Suprapubic skin (tissue), 4 donors: Measurements from ENCODE around the gene IARS2. TPM values are rescaled to one million over a fixed set of nuclear protein-coding genes. Genes with fewer than 3 reads are reported as not detected.
"Not testable (repeated sequence)": the region's sequence is repeated elsewhere in the genome, so short reads cannot be mapped to it uniquely, and the experiment has no call there.

Experiments used
- DNase-seq, 2 donors: peaks; one replicate each; pipeline ENCODE4 v3.0.0-alpha.2; 2019; ENCODE audit warnings: low spot score in 2 of 2
- H3K27ac ChIP-seq: fragments of 200-600 bp; sonication (generic); one replicate; pipeline ENCODE4 v1.5.1; 2019
- H3K27me3 ChIP-seq: fragments of 200-600 bp; sonication (generic); one replicate; pipeline ENCODE4 v1.5.1; 2019
- H3K36me3 ChIP-seq: fragments of 200-600 bp; sonication (generic); one replicate; pipeline ENCODE4 v1.5.1; 2019
- H3K4me1 ChIP-seq: fragments of 200-600 bp; sonication (generic); one replicate; pipeline ENCODE4 v1.5.1; 2019
- H3K4me3 ChIP-seq: fragments of 200-600 bp; sonication (generic); one replicate; pipeline ENCODE4 v1.5.1; 2019; ENCODE audit warnings: mild to moderate bottlenecking
- H3K9me3 ChIP-seq: fragments of 200-600 bp; sonication (generic); one replicate; pipeline ENCODE4 v1.5.1; 2019
- EP300 ChIP-seq: sonication (generic); formaldehyde crosslinking; IDR thresholded peaks from one replicate; pipeline ENCODE4 v1.6.1; 2017; ENCODE audit warnings: antibody characterized with exemption
- POLR2A ChIP-seq, 2 donors: fragments of 450-650 bp; IDR thresholded peaks; one replicate each; pipeline ENCODE4 v1.6.1; 2017; ENCODE audit warnings: antibody characterized with exemption in 2 of 2, mild to moderate bottlenecking in 2 of 2, moderate library complexity in 2 of 2
- POLR2AphosphoS5 ChIP-seq, 3 donors: sonication (generic); formaldehyde crosslinking; IDR thresholded peaks; one replicate each; pipeline ENCODE4 v1.6.1; 2017; ENCODE audit warnings: antibody characterized with exemption in 3 of 3
- WGBS: methylation state at CpG from one replicate; pipeline ENCODE4 v1.1.5; 2018; 5-methylcytosine and 5-hydroxymethylcytosine counted together
- total RNA-seq, 4 donors: library from RNA; depleted of rRNA; stranded (reverse); fragments of >200 nt; gene quantifications; one replicate each; pipeline ENCODE4 v1.1.0, GENCODE V29; 2016
- TF ChIP-seq, protein P1 (sequence below), 2 donors: fragments of 200-600 bp in 1 of 2; fragments of 450-650 bp in 1 of 2; sonication (generic) in 1 of 2; IDR thresholded peaks; one replicate each; pipeline ENCODE4 v1.5.1; 2016 to 2019; ENCODE audit warnings: antibody characterized with exemption in 2 of 2, mild to moderate bottlenecking in 1 of 2, moderate library complexity in 1 of 2

IARS2 gene
- total RNA-seq, 4 donors from 2014 or later, result 49.7 to 73.3 (median 64.6) TPM

- TF ChIP-seq, protein P1, sequence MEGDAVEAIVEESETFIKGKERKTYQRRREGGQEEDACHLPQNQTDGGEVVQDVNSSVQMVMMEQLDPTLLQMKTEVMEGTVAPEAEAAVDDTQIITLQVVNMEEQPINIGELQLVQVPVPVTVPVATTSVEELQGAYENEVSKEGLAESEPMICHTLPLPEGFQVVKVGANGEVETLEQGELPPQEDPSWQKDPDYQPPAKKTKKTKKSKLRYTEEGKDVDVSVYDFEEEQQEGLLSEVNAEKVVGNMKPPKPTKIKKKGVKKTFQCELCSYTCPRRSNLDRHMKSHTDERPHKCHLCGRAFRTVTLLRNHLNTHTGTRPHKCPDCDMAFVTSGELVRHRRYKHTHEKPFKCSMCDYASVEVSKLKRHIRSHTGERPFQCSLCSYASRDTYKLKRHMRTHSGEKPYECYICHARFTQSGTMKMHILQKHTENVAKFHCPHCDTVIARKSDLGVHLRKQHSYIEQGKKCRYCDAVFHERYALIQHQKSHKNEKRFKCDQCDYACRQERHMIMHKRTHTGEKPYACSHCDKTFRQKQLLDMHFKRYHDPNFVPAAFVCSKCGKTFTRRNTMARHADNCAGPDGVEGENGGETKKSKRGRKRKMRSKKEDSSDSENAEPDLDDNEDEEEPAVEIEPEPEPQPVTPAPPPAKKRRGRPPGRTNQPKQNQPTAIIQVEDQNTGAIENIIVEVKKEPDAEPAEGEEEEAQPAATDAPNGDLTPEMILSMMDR (IDR thresholded peaks at IDR 0.05), result no peak
- TF ChIP-seq EP300, result no peak
- no peak for TF ChIP-seq POLR2A (IDR thresholded peaks at IDR 0.05)
- TF ChIP-seq POLR2AphosphoS5 (IDR thresholded peaks at IDR 0.05), result no peak
- DNase-seq, result no peak
- Histone ChIP-seq H3K36me3 (peaks cover 68% of the 10 kb centered on the region), H3K4me1 (peaks cover 8% of the 10 kb centered on the region), H3K27me3 (no peaks in the 10 kb centered on the region), H3K4me3 (no peak overlapping the region), H3K9me3 (no peaks in the 10 kb centered on the region), H3K27ac (no peak overlapping the region)
Measured at GRCh38 chr1:220099826-220100225, 5.9 kb downstream of the IARS2 start.

GRCh38 chr1:220110473-220110872 is 16.5 kb downstream of the IARS2 start:
- DNase-seq, H3K4me1 ChIP-seq, H3K27me3 ChIP-seq, H3K27ac ChIP-seq, H3K4me3 ChIP-seq, H3K9me3 ChIP-seq: not testable (repeated sequence)
- 96% methylated on average over 6 of the region's 6 CpGs for WGBS
- H3K36me3 ChIP-seq, result peaks cover 86% of the 10 kb centered on the region

DNA sequence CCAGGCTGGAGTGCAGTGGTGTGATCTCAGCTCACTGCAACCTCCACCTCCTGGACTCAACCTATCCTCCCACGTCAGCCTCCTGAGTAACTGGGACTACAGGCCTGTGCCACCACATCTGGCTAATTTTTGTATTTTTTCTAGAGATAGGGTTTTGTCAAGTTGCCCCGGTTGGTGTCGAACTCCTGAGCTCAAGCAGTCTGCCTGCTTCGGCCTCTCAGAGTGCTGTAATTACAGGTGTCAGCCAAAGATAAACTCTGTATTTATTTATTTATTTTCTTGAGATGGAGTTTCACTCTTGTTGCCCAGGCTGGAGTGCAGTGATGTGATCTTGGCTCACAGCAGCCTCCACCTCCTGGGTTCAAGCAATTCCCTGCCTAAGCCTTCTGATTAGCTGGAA is 18.7 kb downstream of the IARS2 start:
- WGBS, result 91% methylated on average over 4 of the region's 4 CpGs
- H3K4me3 ChIP-seq, H3K27ac ChIP-seq, H3K9me3 ChIP-seq, DNase-seq, H3K27me3 ChIP-seq, H3K4me1 ChIP-seq: not testable (repeated sequence)
- H3K36me3 ChIP-seq, result peaks cover 84% of the 10 kb centered on the region

- TF ChIP-seq, protein P1 (IDR thresholded peaks at IDR 0.05), result peak in 1 of 2 donors; percentile 38
- no peak for TF ChIP-seq POLR2A (IDR thresholded peaks at IDR 0.05)
- Histone ChIP-seq H3K36me3 (peaks cover 78% of the 10 kb centered on the region), H3K27ac (no peak overlapping the region), H3K9me3 (no peaks in the 10 kb centered on the region), H3K27me3 (no peaks in the 10 kb centered on the region), H3K4me1 (no peaks in the 10 kb centered on the region), H3K4me3 (no peak overlapping the region)
- no peak for DNase-seq
- WGBS, result 83% methylated on average over 5 of the region's 5 CpGs
Measured at GRCh38 chr1:220113136-220113695, 19.3 kb downstream of the IARS2 start.

GRCh38 chr1:220119043-220119512 is 25.1 kb downstream of the IARS2 start:
- Histone ChIP-seq H3K27me3 (no peaks in the 10 kb centered on the region), H3K9me3 (no peaks in the 10 kb centered on the region), H3K27ac (no peak overlapping the region), H3K36me3 (peaks cover 40% of the 10 kb centered on the region), H3K4me3 (no peak overlapping the region), H3K4me1 (no peaks in the 10 kb centered on the region)
- WGBS, result 84% methylated on average over 6 of the region's 6 CpGs
- DNase-seq, result no peak
- no peak for TF ChIP-seq POLR2A (IDR thresholded peaks at IDR 0.05)
- TF ChIP-seq, protein P1 (IDR thresholded peaks at IDR 0.05), result no peak

- H3K27me3 ChIP-seq, result no peaks in the 10 kb centered on the region
- WGBS, result 91% methylated on average over 8 of the region's 8 CpGs
- no peak overlapping the region for H3K4me3 ChIP-seq
- no peak for DNase-seq
- no peak overlapping the region for H3K27ac ChIP-seq
- peaks cover 19% of the 10 kb centered on the region for H3K36me3 ChIP-seq
- TF ChIP-seq EP300, result no peak
- H3K4me1 ChIP-seq, result no peaks in the 10 kb centered on the region
- H3K9me3 ChIP-seq, result no peaks in the 10 kb centered on the region
Measured at GRCh38 chr1:220121791-220122530, 28.0 kb downstream of the IARS2 start.

- Histone ChIP-seq H3K27ac (no peak overlapping the region), H3K4me3 (no peak overlapping the region), H3K4me1 (no peaks in the 10 kb centered on the region), H3K27me3 (no peaks in the 10 kb centered on the region), H3K36me3 (peaks cover 25% of the 10 kb centered on the region), H3K9me3 (no peaks in the 10 kb centered on the region)
- no peak for TF ChIP-seq POLR2AphosphoS5 (IDR thresholded peaks at IDR 0.05)
- TF ChIP-seq, protein P1 (IDR thresholded peaks at IDR 0.05), result no peak
- no peak for TF ChIP-seq POLR2A (IDR thresholded peaks at IDR 0.05)
- TF ChIP-seq EP300, result no peak
- DNase-seq, result no peak
Measured at GRCh38 chr1:220123066-220123465, 29.1 kb downstream of the IARS2 start.
